CD8-positive, alpha-beta memory T cell (primary cell): ENCODE measurements around the gene VPS16. TPM values are rescaled to one million over a fixed set of nuclear protein-coding genes. Genes with fewer than 3 reads are reported as not detected.

Experiments
- CTCF ChIA-PET: fragments of 350-600 bp; sonication (Branson Sonifier 250); formaldehyde crosslinking; loops from one replicate; lab custom pipeline; 2021; ENCODE audit warnings: antibody characterized with exemption; lab: Charles Lee
- POLR2A ChIA-PET: fragments of 350-600 bp; sonication (Branson Sonifier 250); formaldehyde crosslinking; loops from one replicate; lab custom pipeline; 2021; ENCODE audit warnings: antibody characterized with exemption; lab: Charles Lee
- DNase-seq, 5 donors: peaks; one replicate each; pipeline versions ENCODE4 v3.0.0 to v3.0.0-alpha.2; 2020 to 2022; ENCODE audit warnings: mixed read lengths in 1 of 5
- H3K27ac ChIP-seq: one replicate; pipeline ENCODE4 v1.7.0; 2013; ENCODE audit warnings: low read depth, mild to moderate bottlenecking, low read length, moderate library complexity
- H3K27me3 ChIP-seq: 2 replicates; pipeline ENCODE4 v1.7.0; 2013; ENCODE audit warnings: low read length, mild to moderate bottlenecking; ENCODE audit not compliant: insufficient read depth, poor library complexity, severe bottlenecking
- H3K36me3 ChIP-seq: 2 replicates; pipeline ENCODE4 v1.7.0; 2013; ENCODE audit warnings: mild to moderate bottlenecking, low read length, moderate library complexity; ENCODE audit not compliant: insufficient read depth
- H3K4me1 ChIP-seq: 2 replicates; pipeline ENCODE4 v1.7.0; 2013; ENCODE audit warnings: mild to moderate bottlenecking, low read length, moderate library complexity; ENCODE audit not compliant: insufficient read depth
- H3K4me3 ChIP-seq: 2 replicates; pipeline ENCODE4 v1.7.0; 2013; ENCODE audit warnings: mild to moderate bottlenecking, low read length
- H3K9me3 ChIP-seq: 2 replicates; pipeline ENCODE4 v1.7.0; 2013; ENCODE audit warnings: mild to moderate bottlenecking, low read length
- H3K27ac Mint-ChIP-seq, 8 donors: one replicate each; pipeline ENCODE4 v1.8.0; 2020 to 2021; ENCODE audit warnings: mixed read lengths in 8 of 8, mild to moderate bottlenecking in 6 of 8, inconsistent platforms in 3 of 8, moderate library complexity in 3 of 8
- H3K27me3 Mint-ChIP-seq, 2 donors: one replicate each; pipeline ENCODE4 v1.8.0; 2020 to 2021; ENCODE audit warnings: mixed read lengths in 2 of 2, mild to moderate bottlenecking in 1 of 2, moderate library complexity in 1 of 2
- H3K36me3 Mint-ChIP-seq, 3 donors: one replicate each; pipeline ENCODE4 v1.8.0; 2020 to 2021; ENCODE audit warnings: mixed read lengths in 3 of 3, inconsistent platforms in 1 of 3, mild to moderate bottlenecking in 1 of 3
- H3K4me1 Mint-ChIP-seq, 3 donors: one replicate each; pipeline ENCODE4 v1.8.0; 2020 to 2021; ENCODE audit warnings: mixed read lengths in 3 of 3, inconsistent platforms in 1 of 3, mild to moderate bottlenecking in 1 of 3
- H3K4me3 Mint-ChIP-seq, 7 donors: one replicate each; pipeline ENCODE4 v1.8.0; 2020 to 2021; ENCODE audit warnings: mixed read lengths in 7 of 7, mild to moderate bottlenecking in 6 of 7, moderate library complexity in 4 of 7, inconsistent platforms in 2 of 7
- H3K9me3 Mint-ChIP-seq, 5 donors: one replicate each; pipeline ENCODE4 v1.8.0; 2020 to 2022; ENCODE audit warnings: mixed read lengths in 5 of 5, mild to moderate bottlenecking in 3 of 5, moderate library complexity in 2 of 5, inconsistent platforms in 1 of 5
- polyA plus RNA-seq: library from polyadenylated mRNA; unstranded; fragments of 300-500 nt; fragmentation: Illumina TruSeq; gene quantifications from one replicate; pipeline ENCODE4 v1.2.3, GENCODE V29; 2021
- total RNA-seq, 2 experiments: library from RNA; stranded (reverse); gene quantifications; one replicate each; pipeline ENCODE4 v1.2.3, GENCODE V29; 2021

Gene VPS16
- total and polyA plus RNA-seq, 3 experiments from 2014 or later, result 40.1 to 49.1 (median 47.8) TPM

DNA sequence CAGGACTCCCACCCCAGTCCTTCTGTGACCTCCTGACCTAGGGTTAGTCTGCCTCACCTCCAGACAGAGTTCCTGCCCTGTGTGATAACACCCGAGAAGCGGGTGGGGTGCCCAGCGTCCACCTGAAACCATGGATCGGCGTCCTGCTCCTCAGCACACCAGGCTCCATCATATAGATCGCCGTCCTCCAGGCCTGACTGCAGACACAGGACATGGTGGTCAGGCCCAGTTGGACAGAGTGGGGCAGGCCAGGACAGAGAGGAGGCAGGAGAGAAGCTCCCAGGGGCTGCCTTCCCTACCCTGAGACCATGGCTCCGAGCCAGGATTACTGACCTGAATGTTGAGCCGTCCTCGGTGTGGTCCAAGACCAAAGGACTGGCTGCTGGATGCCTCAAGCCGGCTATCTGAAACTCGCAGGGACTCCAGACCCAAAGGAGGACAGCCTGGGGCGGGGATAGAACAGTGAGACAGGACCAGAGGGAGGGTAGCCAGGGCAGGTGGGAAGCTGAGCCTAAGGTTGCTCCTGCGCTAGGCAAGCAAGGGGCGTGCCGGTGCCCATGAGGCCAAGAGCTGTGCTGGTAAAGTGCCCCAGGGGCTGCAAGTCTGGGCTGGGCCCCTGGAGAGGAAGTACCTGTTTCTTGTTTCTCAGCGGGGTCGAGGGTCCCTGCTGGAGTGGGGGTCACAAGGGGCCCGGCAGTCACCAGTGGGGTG lies 42.3 kb upstream of the VPS16 start:
- H3K9me3 ChIP-seq, result no peaks in the 10 kb centered on the region
- Mint-ChIP-seq H3K27ac (no peak overlapping the region), H3K36me3 (peaks cover 0 to 2% (median 0%) of the 10 kb centered on the region in 3 donors), H3K27me3 (peaks cover 45 to 72% of the 10 kb centered on the region in 2 donors), H3K4me1 (peaks cover 19 to 26% (median 25%) of the 10 kb centered on the region in 3 donors), H3K4me3 (no peak overlapping the region), H3K9me3 (peaks cover 0 to 4% (median 1%) of the 10 kb centered on the region in 5 donors)
- H3K27me3 ChIP-seq, result peaks cover 34% of the 10 kb centered on the region
- no peak overlapping the region for H3K27ac ChIP-seq
- CTCF ChIA-PET, result interaction anchor here (1.1 kb wide), 1 partner anchor 75 kb away, joined by 3 read pairs; the partner anchor contains the start of gene PTPRA
- no peak overlapping the region for H3K4me3 ChIP-seq
- no peak for DNase-seq
- peaks cover 12% of the 10 kb centered on the region for H3K4me1 ChIP-seq
- H3K36me3 ChIP-seq, result no peaks in the 10 kb centered on the region
- POLR2A ChIA-PET, result no interaction called here

- Mint-ChIP-seq H3K36me3 (peaks cover 0 to 2% (median 0%) of the 10 kb centered on the region in 3 donors), H3K9me3 (peaks cover 0 to 4% (median 1%) of the 10 kb centered on the region in 5 donors), H3K27me3 (peaks cover 48 to 72% of the 10 kb centered on the region in 2 donors), H3K27ac (no peak overlapping the region), H3K4me3 (peak overlapping the region in 6 of 7 donors; percentile 7 to 92 (median 82)), H3K4me1 (peaks cover 19 to 26% (median 25%) of the 10 kb centered on the region in 3 donors)
- no peaks in the 10 kb centered on the region for H3K9me3 ChIP-seq
- ChIA-PET CTCF (interaction anchor here (1.1 to 1.2 kb wide), 2 partner anchors 23 to 74 kb away, joined by 3 read pairs; partner anchors contain the start of gene PTPRA), POLR2A (no interaction called here)
- H3K4me3 ChIP-seq, result no peak overlapping the region
- DNase-seq, result peak in 1 of 5 donors; percentile 30
- peaks cover 30% of the 10 kb centered on the region for H3K27me3 ChIP-seq
- H3K36me3 ChIP-seq, result no peaks in the 10 kb centered on the region
- H3K4me1 ChIP-seq, result peaks cover 12% of the 10 kb centered on the region
- no peak overlapping the region for H3K27ac ChIP-seq
Observed at GRCh38 chr20:2798814-2799213, 41.7 kb upstream of the VPS16 start.

DNA sequence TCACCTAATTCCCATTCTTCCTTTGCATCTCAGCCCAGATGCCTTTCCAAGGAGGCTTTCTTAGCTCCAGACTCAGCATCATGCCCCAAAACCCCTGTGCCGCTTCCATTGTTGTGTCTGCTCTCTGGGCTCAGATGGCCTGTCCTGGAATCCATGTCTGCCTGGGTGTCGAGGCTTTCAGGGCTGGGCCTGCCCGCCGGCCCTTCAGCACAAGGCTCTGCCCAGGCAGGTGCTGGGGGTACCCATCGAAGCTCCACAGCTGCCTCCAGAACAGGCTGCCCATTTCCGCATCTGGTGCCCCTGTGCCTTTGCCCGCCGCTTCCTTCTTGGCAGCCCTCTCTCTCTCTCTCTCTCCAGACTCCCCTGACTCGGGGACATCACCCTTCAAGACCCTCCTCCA lies 41.3 kb upstream of the VPS16 start:
- no peaks in the 10 kb centered on the region for H3K9me3 ChIP-seq
- H3K36me3 Mint-ChIP-seq, result peaks cover 0 to 2% (median 0%) of the 10 kb centered on the region in 3 donors
- no peak overlapping the region for H3K27ac ChIP-seq
- no peak overlapping the region for H3K27ac Mint-ChIP-seq
- CTCF ChIA-PET, result interaction anchor here (1.1 to 1.2 kb wide), 2 partner anchors 22 to 74 kb away, joined by 3 read pairs; partner anchors contain the start of gene PTPRA
- peak in 1 of 5 donors; percentile 32 for DNase-seq
- peaks cover 0 to 4% (median 1%) of the 10 kb centered on the region in 5 donors for H3K9me3 Mint-ChIP-seq
- peaks cover 28% of the 10 kb centered on the region for H3K27me3 ChIP-seq
- peaks cover 50 to 74% of the 10 kb centered on the region in 2 donors for H3K27me3 Mint-ChIP-seq
- H3K4me1 ChIP-seq, result peaks cover 12% of the 10 kb centered on the region
- H3K36me3 ChIP-seq, result no peaks in the 10 kb centered on the region
- H3K4me3 Mint-ChIP-seq, result peak overlapping the region in 6 of 7 donors; percentile 7 to 92 (median 86)
- peak overlapping the region; percentile 50 for H3K4me3 ChIP-seq
- peaks cover 19 to 26% (median 25%) of the 10 kb centered on the region in 3 donors for H3K4me1 Mint-ChIP-seq
- POLR2A ChIA-PET, result no interaction called here

DNA sequence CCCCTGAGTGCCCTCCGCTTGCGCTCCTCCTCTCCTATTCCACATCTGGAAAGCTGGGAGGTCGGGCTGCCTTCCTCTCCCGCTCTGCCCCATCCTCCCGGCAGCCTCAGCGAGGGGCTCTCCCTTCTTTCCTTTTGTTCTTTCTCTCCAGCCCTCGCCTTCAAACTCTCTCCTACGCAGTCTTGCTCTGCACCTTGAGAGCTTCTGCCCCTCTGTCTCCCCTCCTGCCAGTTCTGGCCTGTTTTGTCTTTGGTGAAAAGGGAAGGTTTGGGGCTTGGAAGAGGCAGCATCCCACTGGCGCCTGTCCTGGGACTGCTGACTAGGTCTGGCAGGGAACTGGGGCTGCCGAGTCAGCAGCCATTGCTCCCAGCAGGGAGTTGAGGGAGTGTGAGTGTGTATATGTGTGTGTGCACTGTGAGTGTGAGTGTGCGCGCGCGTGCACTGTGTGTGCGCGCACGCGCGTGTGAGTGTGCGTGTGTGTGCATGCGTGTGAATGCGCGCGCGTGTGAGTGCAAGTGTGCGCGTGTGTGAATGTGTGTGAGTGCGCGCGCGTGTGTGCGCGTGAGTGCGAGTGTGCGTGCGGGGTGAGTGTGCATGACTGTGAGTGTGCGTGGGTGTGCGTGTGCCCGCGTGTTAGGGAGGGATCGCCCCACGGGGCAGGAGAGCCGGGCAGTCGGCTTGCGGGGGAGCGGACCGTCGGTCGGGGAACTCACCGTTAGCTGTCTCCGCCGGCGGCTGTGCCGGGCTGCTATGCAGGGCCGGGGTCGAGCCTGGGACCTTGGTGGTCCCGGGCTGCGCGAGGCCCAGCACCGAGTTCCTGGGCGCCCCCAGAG lies 40.6 kb upstream of the VPS16 start:
- H3K4me3 ChIP-seq, result peak overlapping the region; percentile 50
- no peak overlapping the region for H3K27ac ChIP-seq
- peaks cover 49 to 71% of the 10 kb centered on the region in 2 donors for H3K27me3 Mint-ChIP-seq
- peaks cover 0 to 2% (median 0%) of the 10 kb centered on the region in 3 donors for H3K36me3 Mint-ChIP-seq
- H3K27me3 ChIP-seq, result peaks cover 28% of the 10 kb centered on the region
- peaks cover 19 to 26% (median 25%) of the 10 kb centered on the region in 3 donors for H3K4me1 Mint-ChIP-seq
- no peaks in the 10 kb centered on the region for H3K9me3 ChIP-seq
- POLR2A ChIA-PET, result no interaction called here
- peaks cover 12% of the 10 kb centered on the region for H3K4me1 ChIP-seq
- CTCF ChIA-PET, result interaction anchor here (1.1 to 1.2 kb wide), 2 partner anchors 22 to 73 kb away, joined by 3 read pairs; partner anchors contain the start of gene PTPRA
- peak overlapping the region; percentile 80 to 92 (median 85) for H3K4me3 Mint-ChIP-seq
- peaks cover 0 to 4% (median 1%) of the 10 kb centered on the region in 5 donors for H3K9me3 Mint-ChIP-seq
- peak overlapping the region in 1 of 8 donors; percentile 49 for H3K27ac Mint-ChIP-seq
- no peaks in the 10 kb centered on the region for H3K36me3 ChIP-seq
- peak in 1 of 5 donors; percentile 30 for DNase-seq

DNA sequence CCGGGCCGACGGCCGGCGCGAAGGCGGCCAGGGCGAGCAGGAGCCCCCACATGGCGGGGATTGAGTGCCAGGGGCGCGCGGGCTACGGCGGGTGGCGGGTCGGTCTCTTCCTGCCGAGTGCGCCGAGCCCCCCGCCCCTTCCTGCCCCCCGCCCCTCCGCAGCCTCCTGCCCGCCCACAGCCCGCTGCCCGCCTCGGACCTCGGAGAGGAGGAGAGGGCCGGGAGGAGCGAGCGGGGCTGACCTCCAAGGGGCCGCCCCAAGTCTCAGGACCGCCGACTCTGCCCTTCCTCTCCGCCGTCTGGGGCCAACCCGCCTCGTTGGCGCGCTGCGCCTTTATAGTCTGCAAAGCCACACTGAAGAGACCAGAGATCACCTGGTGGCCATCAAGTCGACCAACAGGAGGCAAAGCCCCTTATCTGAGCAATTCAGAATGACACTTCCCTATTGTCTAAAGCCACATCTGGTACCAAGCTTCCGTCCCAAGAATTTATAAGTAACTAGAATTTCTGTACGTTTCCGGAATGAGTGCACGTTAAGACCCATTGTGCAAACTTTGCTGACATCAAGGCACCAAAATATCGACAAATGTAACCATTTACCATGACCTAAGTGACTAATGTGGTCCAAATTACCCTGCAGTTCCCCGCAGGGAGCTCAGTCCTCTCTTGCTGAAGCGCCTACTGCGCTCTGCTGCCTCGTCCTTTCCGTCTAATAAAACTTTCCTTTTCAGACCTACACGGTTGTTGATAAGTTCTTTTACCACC lies 39.8 kb upstream of the VPS16 start, which contains the start of gene CPXM1:
TSS of gene CPXM1 (minus strand) at position 107 of the 765 bp plus-strand sequence. CDS start at position 52, 55 bp downstream.
- ChIA-PET POLR2A (no interaction called here), CTCF (no interaction called here)
- H3K4me3 ChIP-seq, result peak within 1 kb of the TSS; percentile 50
- Mint-ChIP-seq H3K27me3 (peaks cover 50 to 71% of the 10 kb centered on the region in 2 donors), H3K4me1 (peaks cover 19 to 26% (median 25%) of the 10 kb centered on the region in 3 donors), H3K9me3 (peaks cover 0 to 4% (median 1%) of the 10 kb centered on the region in 5 donors), H3K27ac (peak within 1 kb of the TSS in 1 of 8 donors; percentile 61), H3K4me3 (peak within 1 kb of the TSS; percentile 80 to 92 (median 85)), H3K36me3 (peaks cover 0 to 2% (median 0%) of the 10 kb centered on the region in 3 donors)
- H3K4me1 ChIP-seq, result peaks cover 12% of the 10 kb centered on the region
- peak within 1 kb of the TSS; percentile 9 for H3K27ac ChIP-seq
- no peaks in the 10 kb centered on the region for H3K36me3 ChIP-seq
- H3K27me3 ChIP-seq, result peaks cover 28% of the 10 kb centered on the region
- DNase-seq, result peak in 1 of 5 donors; percentile 14
- H3K9me3 ChIP-seq, result no peaks in the 10 kb centered on the region

DNA sequence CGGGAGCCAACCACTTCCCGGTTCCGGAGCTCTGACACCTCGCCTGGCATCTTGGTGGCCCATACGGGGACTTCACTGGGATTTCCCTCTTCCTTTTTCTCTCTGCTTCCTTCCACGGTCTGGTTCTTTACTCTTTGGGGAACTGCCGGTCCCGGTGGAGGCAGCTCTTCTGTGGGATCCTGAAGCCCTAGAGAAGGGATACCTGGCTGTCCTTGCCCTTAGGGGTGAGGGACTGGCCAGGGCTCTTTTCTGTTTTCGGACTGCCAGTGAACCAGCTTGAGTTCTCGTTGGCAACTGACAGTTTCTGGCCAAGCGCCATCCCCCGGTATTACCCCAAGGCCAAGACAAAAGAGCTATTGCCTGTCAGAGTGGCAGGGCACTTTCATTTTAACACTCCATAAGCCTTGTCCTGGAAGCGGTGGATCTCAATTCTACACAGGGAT lies 39.2 kb upstream of the VPS16 start:
- H3K4me3 Mint-ChIP-seq, result peak overlapping the region; percentile 49 to 84 (median 80)
- peak overlapping the region; percentile 34 for H3K4me3 ChIP-seq
- POLR2A ChIA-PET, result no interaction called here
- peak overlapping the region; percentile 9 for H3K27ac ChIP-seq
- H3K4me1 Mint-ChIP-seq, result peaks cover 19 to 28% (median 26%) of the 10 kb centered on the region in 3 donors
- H3K9me3 ChIP-seq, result no peaks in the 10 kb centered on the region
- CTCF ChIA-PET, result no interaction called here
- H3K27ac Mint-ChIP-seq, result peak overlapping the region in 1 of 8 donors; percentile 54
- H3K27me3 Mint-ChIP-seq, result peaks cover 52 to 74% of the 10 kb centered on the region in 2 donors
- H3K36me3 Mint-ChIP-seq, result peaks cover 0 to 2% (median 0%) of the 10 kb centered on the region in 3 donors
- peaks cover 0 to 4% (median 1%) of the 10 kb centered on the region in 5 donors for H3K9me3 Mint-ChIP-seq
- H3K4me1 ChIP-seq, result peaks cover 12% of the 10 kb centered on the region
- DNase-seq, result no peak
- H3K27me3 ChIP-seq, result peaks cover 28% of the 10 kb centered on the region
- H3K36me3 ChIP-seq, result no peaks in the 10 kb centered on the region
